AG04450 (cell line): Measurements from ENCODE around the gene TPBG. TPM values are rescaled to one million over a fixed set of nuclear protein-coding genes. Genes with fewer than 3 reads are reported as not detected.

Experiments
- CTCF ChIA-PET: fragments of 300-600, 350-600 bp; formaldehyde crosslinking; extraction: SDS; loops from one replicate; lab custom pipeline; 2022; ENCODE audit warnings: antibody characterized with exemption, inconsistent platforms; lab: Charles Lee
- POLR2A ChIA-PET: fragments of 350-600 bp; formaldehyde crosslinking; extraction: SDS; loops from one replicate; lab custom pipeline; 2021; ENCODE audit warnings: antibody characterized with exemption, inconsistent platforms; lab: Yijun Ruan, JAX
- DNase-seq: peaks from one replicate; pipeline ENCODE4 v3.0.0-alpha.2; 2011; ENCODE audit warnings: low read depth, low spot score
- H3K27ac ChIP-seq: one replicate; pipeline ENCODE4 v1.5.1; 2012; ENCODE audit warnings: low read depth, low read length, control low read depth
- H3K27me3 ChIP-seq: one replicate; pipeline ENCODE4 v1.6.0; 2012; ENCODE audit warnings: low read length; ENCODE audit not compliant: control insufficient read depth, insufficient read depth
- H3K4me3 ChIP-seq: 2 replicates; pipeline ENCODE4 v1.5.1; 2011; ENCODE audit warnings: mild to moderate bottlenecking, low read depth, low read length, control low read depth
- H3K9me3 ChIP-seq: 2 replicates; pipeline ENCODE4 v1.5.1; 2012; ENCODE audit warnings: low read length; ENCODE audit not compliant: control insufficient read depth, insufficient read depth
- CTCF ChIP-seq: IDR thresholded peaks from 2 replicates; pipeline ENCODE4 v1.5.1; 2011; ENCODE audit warnings: low read depth, low read length, control low read depth, inconsistent platforms
- polyA plus RNA-seq: library from polyadenylated mRNA; depleted of rRNA; stranded (reverse); fragments of >200 nt; gene quantifications from 2 replicates; pipeline ENCODE4 v1.2.3, GENCODE V29; 2011; rRNA removed

The TPBG gene
- polyA plus RNA-seq, 1 experiment: 93.2 TPM

- ChIA-PET POLR2A (no interaction called here), CTCF (no interaction called here)
- Histone ChIP-seq H3K27ac (no peak overlapping the region), H3K27me3 (no peaks in the 10 kb centered on the region), H3K9me3 (no peaks in the 10 kb centered on the region), H3K4me3 (no peak overlapping the region)
- no peak for DNase-seq
- no peak for TF ChIP-seq CTCF
Measured at GRCh38 chr6:82413868-82414267, 50.3 kb downstream of the TPBG start.

GRCh38 chr6:82415820-82416219 lies 52.2 kb downstream of the TPBG start:
- Histone ChIP-seq H3K27me3 (no peaks in the 10 kb centered on the region), H3K4me3 (no peak overlapping the region), H3K9me3 (no peaks in the 10 kb centered on the region), H3K27ac (no peak overlapping the region)
- DNase-seq: no peak
- TF ChIP-seq CTCF: no peak
- ChIA-PET CTCF (no interaction called here), POLR2A (no interaction called here)

- no peak for DNase-seq
- POLR2A ChIA-PET: no interaction called here
- no peaks in the 10 kb centered on the region for H3K27me3 ChIP-seq
- H3K9me3 ChIP-seq: no peaks in the 10 kb centered on the region
- H3K4me3 ChIP-seq: no peak overlapping the region
- CTCF ChIA-PET: no interaction called here
- H3K27ac ChIP-seq: no peak overlapping the region
- no peak for TF ChIP-seq CTCF
Measured at GRCh38 chr6:82416346-82416745, 52.7 kb downstream of the TPBG start.

Other genes with a start within 250 kb of the TPBG start
- 26.5 and 39.8 TPM in 2 replicates for gene IBTK, start 116.1 kb upstream of the TPBG start, polyA plus RNA-seq